A549 treated with ZK216348 at 1 μM for 4 hours (cell line): ENCODE results near the gene RFK. TPM values are rescaled to one million over a fixed set of nuclear protein-coding genes. Genes with fewer than 3 reads are reported as not detected.

Experiments
- total RNA-seq: library from RNA; stranded (reverse); fragments of 200-300 nt; extraction: Qiagen RNA extraction; gene quantifications from 5 replicates; pipeline ENCODE4 v1.2.3, GENCODE V29; 2022; ENCODE audit warnings: low read depth

The RFK gene
- total RNA-seq = 24.9 to 67.1 TPM (median 40.4 TPM) in 5 replicates

DNA sequence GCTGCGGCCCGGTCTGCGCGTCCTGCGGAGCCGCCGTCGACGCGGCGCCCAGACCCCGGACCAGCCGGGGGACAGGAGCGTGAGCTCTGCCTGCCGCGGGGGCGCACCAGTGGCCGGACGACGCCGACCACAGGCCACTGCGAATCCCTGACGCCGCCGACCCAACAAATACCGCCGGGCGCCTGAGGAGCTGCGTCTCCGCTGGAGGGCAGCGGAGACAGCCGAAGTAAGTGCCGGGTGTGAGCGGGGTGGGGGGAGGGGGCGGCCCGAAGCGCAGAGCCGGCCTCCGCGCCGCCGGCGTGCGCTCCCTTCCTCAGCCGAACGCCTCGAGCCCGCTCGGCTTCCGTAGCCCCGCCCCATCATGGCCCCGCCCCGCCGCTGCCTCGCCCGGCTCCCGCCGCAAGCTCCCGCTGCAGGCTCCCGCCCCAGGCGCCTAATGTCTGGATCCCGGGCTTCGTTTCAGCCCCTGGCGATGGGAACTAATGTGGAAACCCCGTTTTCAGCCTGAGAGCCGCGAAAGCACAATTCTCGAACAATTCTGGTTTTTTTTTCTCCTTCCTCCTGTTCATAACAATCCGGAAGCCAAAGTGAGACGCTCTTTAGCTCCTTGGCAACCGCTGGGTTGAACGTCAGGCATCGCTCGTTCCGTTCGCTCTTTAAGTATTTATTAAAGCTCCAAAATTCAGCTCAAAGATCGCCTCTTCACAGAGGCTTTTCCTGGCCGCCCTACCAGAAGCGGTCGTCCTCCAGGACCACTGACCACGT is at the start of gene RFK:
Gene RFK, minus strand, starts transcription at position 232 of the 765 bp plus-strand sequence. CDS start 255 bp downstream, outside the sequence.

Other genes with a start within 250 kb of the RFK start
- 1.2 to 4.6 TPM (median 2.9 TPM) in 5 replicates for gene GCNT1, start 64.8 kb upstream of the RFK start, total RNA-seq